ENCODE data around the gene TMEM119. TPM values are rescaled to one million over a fixed set of nuclear protein-coding genes. Genes with fewer than 3 reads are reported as not detected.

Gene TMEM119
- total and polyA plus RNA-seq, 2 of the 8 experiments (the other 6 are each of a cell fraction or from before 2014, with no cell fraction given), result 0.35 to 0.61 TPM

Small RNA genes lying within 50 kb of the gene (microRNA-seq; reads per million reads assigned to microRNA genes)
- 0 reads per million in 2 experiments for gene MIR4496 (ENCODE audit: borderline microRNAs expressed in 2 of 2, borderline number of aligned reads in 2 of 2, borderline replicate concordance in 1 of 2)

Other genes starting within 250 kb of the TMEM119 start
- 6.0 TPM in 2 replicates for gene FICD, start 82.8 kb downstream of the TMEM119 start, total RNA-seq (2021; fragmentation: NEBNext Ultra II Directional; extraction: Animal tissue kit (Norgen Biotek cat#: 25700))
- 2.2 and 3.0 TPM in 2 replicates for gene FICD, start 82.8 kb downstream of the TMEM119 start, polyA plus RNA-seq (2011; rRNA removed)
- gene SART3, start 36.9 kb downstream of the TMEM119 start, total RNA-seq (2021; fragmentation: NEBNext Ultra II Directional; extraction: Animal tissue kit (Norgen Biotek cat#: 25700)), result 89.6 and 103 TPM in 2 replicates
- 16.0 and 21.4 TPM in 2 replicates for gene SART3, start 36.9 kb downstream of the TMEM119 start, polyA plus RNA-seq (2011; rRNA removed)
- 78.1 and 82.3 TPM in 2 replicates for gene ISCU, start 35.5 kb downstream of the TMEM119 start, total RNA-seq (2021; fragmentation: NEBNext Ultra II Directional; extraction: Animal tissue kit (Norgen Biotek cat#: 25700))
- 54.5 and 72.1 TPM in 2 replicates for gene ISCU, start 35.5 kb downstream of the TMEM119 start, polyA plus RNA-seq (2011; rRNA removed)
- 0.13 TPM in 1 of 2 replicates, not detected in the other for gene SELPLG, start 35.8 kb upstream of the TMEM119 start, total RNA-seq (2021; fragmentation: NEBNext Ultra II Directional; extraction: Animal tissue kit (Norgen Biotek cat#: 25700))
- gene SELPLG, start 35.8 kb upstream of the TMEM119 start, polyA plus RNA-seq (2011; rRNA removed), result 0.18 and 0.19 TPM in 2 replicates
- 120 and 130 TPM in 2 replicates for gene CORO1C, start 133.4 kb upstream of the TMEM119 start, total RNA-seq (2021; fragmentation: NEBNext Ultra II Directional; extraction: Animal tissue kit (Norgen Biotek cat#: 25700))
- gene CORO1C, start 133.4 kb upstream of the TMEM119 start, polyA plus RNA-seq (2011; rRNA removed), result 71.7 and 72.7 TPM in 2 replicates